Prostate gland (tissue), 2 donors: ENCODE data around the gene TMEM174. TPM values are rescaled to one million over a fixed set of nuclear protein-coding genes. Genes with fewer than 3 reads are reported as not detected.
A peak's percentile ranks its signal among the peaks of the same experiment; 100 is the strongest.

Experiments
- DNase-seq: peaks from one replicate; pipeline ENCODE4 v3.0.0-alpha.2; 2019; ENCODE audit warnings: low spot score
- H3K27ac ChIP-seq, 2 donors: fragments of 200-600 bp; sonication (generic); 2 replicates each; pipeline ENCODE4 v1.5.1; 2017 to 2019
- H3K27me3 ChIP-seq: fragments of 200-600 bp; sonication (generic); replicated peaks from 2 replicates; pipeline ENCODE4 v1.5.1; 2019; ENCODE audit not compliant: insufficient read depth
- H3K36me3 ChIP-seq, 2 donors: fragments of 200-600 bp; sonication (generic); 1 replicate in 1 of 2; 2 replicates in 1 of 2; pipeline versions ENCODE4 v1.5.1 to v1.8.1; 2017 to 2019
- H3K4me1 ChIP-seq: fragments of 200-600 bp; sonication (generic); replicated peaks from 2 replicates; pipeline ENCODE4 v1.5.1; 2019
- H3K4me3 ChIP-seq, 2 donors: fragments of 200-600 bp; sonication (generic); 2 replicates each; pipeline ENCODE4 v1.5.1; 2017 to 2019
- H3K9me3 ChIP-seq: fragments of 200-600 bp; sonication (generic); 2 replicates; pipeline ENCODE4 v1.5.1; 2017
- CTCF ChIP-seq, 4 experiments: fragments of 200-600 bp in 2 of 4; fragments of 450-650 bp in 2 of 4; sonication (generic) in 2 of 4; IDR thresholded peaks; 1 replicate in 3 of 4; 2 replicates in 1 of 4; pipeline ENCODE4 v1.5.1; 2016 to 2019; ENCODE audit warnings: antibody characterized with exemption in 4 of 4, mild to moderate bottlenecking in 2 of 4, moderate library complexity in 2 of 4
- POLR2A ChIP-seq: fragments of 450-650 bp; IDR thresholded peaks from one replicate; pipeline ENCODE4 v1.6.1; 2016; ENCODE audit warnings: antibody characterized with exemption, mild to moderate bottlenecking
- POLR2AphosphoS5 ChIP-seq: sonication (generic); formaldehyde crosslinking; IDR thresholded peaks from one replicate; pipeline ENCODE4 v1.6.1; 2017; ENCODE audit warnings: antibody characterized with exemption
- WGBS: methylation state at CpG from one replicate; pipeline ENCODE4 v1.1.5; 2018; 5-methylcytosine and 5-hydroxymethylcytosine counted together
- intact Hi-C: fragments of 100-400 bp; cut with DNase I; formaldehyde crosslinking; loops from one replicate; pipeline ENCODE4 v1.14.2; 2022
- total RNA-seq, 2 donors: library from RNA; depleted of rRNA; stranded (reverse); fragments of >200 nt; gene quantifications; one replicate each; pipeline ENCODE4 v1.1.0, GENCODE V29; 2016

TMEM174 gene
- total RNA-seq, 2 donors from 2014 or later = not detected

- no peaks in the 10 kb centered on the region for H3K36me3 ChIP-seq
- 43% methylated on average over 4 of the region's 4 CpGs for WGBS
These were observed 41.3 kb downstream of the TMEM174 start for GRCh38 chr5:73214306-73214705.

GRCh38 chr5:73214996-73215395 is 42.0 kb downstream of the TMEM174 start:
- Histone ChIP-seq H3K27ac (no peak overlapping the region), H3K27me3 (peaks cover 27% of the 10 kb centered on the region), H3K9me3 (no peaks in the 10 kb centered on the region), H3K4me3 (no peak overlapping the region), H3K36me3 (no peaks in the 10 kb centered on the region), H3K4me1 (no peaks in the 10 kb centered on the region)
- intact Hi-C loops = loop anchor here (5.0 kb wide), 1 partner anchor 237 kb away; no protein-coding TSS in a partner anchor
- no peak for DNase-seq
- TF ChIP-seq POLR2A (no peak), CTCF (IDR thresholded peaks at IDR 0.05) (no peak), POLR2AphosphoS5 (no peak)
- WGBS = 20% methylated on average over 6 of the region's 6 CpGs

More at GRCh38 chr5:73214306-73214705, 41.3 kb downstream of the TMEM174 start:
- Histone ChIP-seq H3K4me3 (no peak overlapping the region), H3K27ac (no peak overlapping the region), H3K27me3 (peaks cover 27% of the 10 kb centered on the region), H3K9me3 (no peaks in the 10 kb centered on the region), H3K4me1 (no peaks in the 10 kb centered on the region)
- TF ChIP-seq POLR2A = no peak
- TF ChIP-seq POLR2AphosphoS5 = no peak
- TF ChIP-seq CTCF (IDR thresholded peaks at IDR 0.05) = no peak
- intact Hi-C loops = no loop called here
- no peak for DNase-seq

GRCh38 chr5:73215531-73215890 is 42.5 kb downstream of the TMEM174 start:
- TF ChIP-seq POLR2AphosphoS5 (no peak), CTCF (IDR thresholded peaks at IDR 0.05) (no peak), POLR2A (no peak)
- WGBS = 14% methylated on average over 10 of the region's 10 CpGs
- Histone ChIP-seq H3K4me3 (no peak overlapping the region), H3K9me3 (no peaks in the 10 kb centered on the region), H3K27me3 (peaks cover 27% of the 10 kb centered on the region), H3K27ac (no peak overlapping the region), H3K36me3 (no peaks in the 10 kb centered on the region), H3K4me1 (no peaks in the 10 kb centered on the region)
- no peak for DNase-seq
- intact Hi-C loops = loop anchor here (5.0 kb wide), 1 partner anchor 237 kb away; no protein-coding TSS in a partner anchor

GRCh38 chr5:73215891-73216610 is 43.1 kb downstream of the TMEM174 start:
- peak; percentile 61 for DNase-seq
- Histone ChIP-seq H3K9me3 (no peaks in the 10 kb centered on the region), H3K27me3 (peaks cover 27% of the 10 kb centered on the region), H3K4me1 (no peaks in the 10 kb centered on the region), H3K4me3 (peak overlapping the region; percentile 14 to 28), H3K27ac (no peak overlapping the region), H3K36me3 (no peaks in the 10 kb centered on the region)
- TF ChIP-seq POLR2A (no peak), CTCF (IDR thresholded peaks at IDR 0.05) (peak; percentile 73 to 88 (median 82)), POLR2AphosphoS5 (peak; percentile 61)
- intact Hi-C loops = loop anchor here (5.0 kb wide), 1 partner anchor 236 kb away; no protein-coding TSS in a partner anchor
- 1% methylated on average over 44 of the region's 67 CpGs for WGBS
